Stimulated activated CD4-positive, alpha-beta T cell treated with anti-CD3 and anti-CD28 coated beads, Interleukin-12 subunit alpha, Interleukin-12 subunit beta, amount 100 ng/mL, for 24 hours (primary cell): ENCODE measurements around the gene OSBPL9.
"Not testable (repeated sequence)": the region's sequence is repeated elsewhere in the genome, so short reads cannot be mapped to it uniquely, and the experiment has no call there.

Experiments used
- DNase-seq, 2 experiments: peaks; one replicate each; pipeline ENCODE4 v3.0.0-alpha.2; 2020; ENCODE audit warnings: low read depth in 2 of 2

Gene OSBPL9

GRCh38 chr1:51636764-51637522, 20.1 kb downstream of the OSBPL9 start:
- DNase-seq = no peak

GRCh38 chr1:51638350-51638749, 21.5 kb downstream of the OSBPL9 start:
- no peak for DNase-seq

GRCh38 chr1:51639694-51640093, 22.8 kb downstream of the OSBPL9 start:
- no peak for DNase-seq

GRCh38 chr1:51641096-51641495, 24.2 kb downstream of the OSBPL9 start:
- no peak for DNase-seq

GRCh38 chr1:51642739-51643142, 25.8 kb downstream of the OSBPL9 start:
- DNase-seq = no peak

GRCh38 chr1:51643362-51643761, 26.5 kb downstream of the OSBPL9 start:
- no peak for DNase-seq

GRCh38 chr1:51644020-51644419, 27.1 kb downstream of the OSBPL9 start:
- no peak for DNase-seq

GRCh38 chr1:51644533-51645197, 27.8 kb downstream of the OSBPL9 start:
- no peak for DNase-seq

GRCh38 chr1:51646592-51646991, 29.7 kb downstream of the OSBPL9 start:
- DNase-seq = not testable (repeated sequence)

GRCh38 chr1:51648180-51649109, 31.6 kb downstream of the OSBPL9 start:
- no peak for DNase-seq

GRCh38 chr1:51649593-51650091, 32.8 kb downstream of the OSBPL9 start:
- no peak for DNase-seq

GRCh38 chr1:51650198-51650597, 33.3 kb downstream of the OSBPL9 start:
- no peak for DNase-seq

GRCh38 chr1:51651552-51651942, 34.7 kb downstream of the OSBPL9 start:
- no peak for DNase-seq

- DNase-seq = no peak
Observed at GRCh38 chr1:51652599-51652998, 35.7 kb downstream of the OSBPL9 start.

- no peak for DNase-seq
Observed at GRCh38 chr1:51653127-51653526, 36.2 kb downstream of the OSBPL9 start.

- DNase-seq = no peak
Observed at GRCh38 chr1:51654000-51654399, 37.1 kb downstream of the OSBPL9 start.

GRCh38 chr1:51656374-51656773, 39.5 kb downstream of the OSBPL9 start:
- DNase-seq = no peak

- no peak for DNase-seq
Observed at GRCh38 chr1:51660580-51660979, 43.7 kb downstream of the OSBPL9 start.

GRCh38 chr1:51661081-51661518, 44.2 kb downstream of the OSBPL9 start:
- no peak for DNase-seq

- DNase-seq = no peak
Observed at GRCh38 chr1:51663105-51663504, 46.2 kb downstream of the OSBPL9 start.

GRCh38 chr1:51663721-51664120, 46.8 kb downstream of the OSBPL9 start:
- no peak for DNase-seq
